ENCODE measurements around the gene ATOSB.

Gene ATOSB

GRCh38 chr9:35114113-35114839 is 1.4 kb downstream of the ATOSB start:
- peak; percentile 47 for DNase-seq

DNA sequence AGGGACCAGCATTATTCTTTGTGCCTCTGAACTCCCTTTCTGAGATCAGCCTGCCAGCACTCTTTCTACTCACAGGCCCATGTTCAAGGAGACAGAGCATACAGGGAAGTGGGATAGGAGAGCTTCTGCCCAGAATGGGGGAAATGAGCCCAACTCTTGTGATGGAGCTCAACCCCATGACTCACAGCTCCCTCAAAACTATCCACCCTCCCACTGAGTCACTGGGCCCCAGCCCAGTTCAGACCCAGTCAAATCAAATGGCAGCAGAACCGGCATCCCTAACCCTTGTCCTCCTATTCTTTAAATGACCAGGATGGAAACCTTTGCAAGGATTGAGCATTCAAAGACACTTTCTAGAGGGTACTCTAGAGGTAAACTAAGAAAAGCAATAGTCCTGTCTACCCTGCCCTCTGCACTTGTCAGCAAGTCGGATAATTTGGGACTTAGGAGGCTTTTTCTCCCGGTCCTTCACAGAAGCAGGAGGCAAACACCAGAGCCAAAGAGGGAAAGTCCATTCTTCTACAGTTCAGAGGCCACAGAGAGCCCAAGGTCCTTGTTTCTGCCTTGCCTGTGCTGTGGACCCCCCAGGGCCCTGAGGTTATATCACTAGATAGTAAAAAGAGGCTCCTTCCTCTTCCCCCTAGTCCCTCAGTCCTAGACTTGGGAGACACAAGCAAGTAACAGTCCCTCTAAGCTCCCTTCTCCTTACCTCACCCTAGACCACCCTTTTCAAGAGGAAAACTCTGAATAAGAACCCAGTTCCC is 3.2 kb downstream of the ATOSB start:
- DNase-seq, result no peak

GRCh38 chr9:35111001-35111933 is 4.4 kb downstream of the ATOSB start:
- peak; percentile 96 for DNase-seq

GRCh38 chr9:35110327-35110761 is 5.3 kb downstream of the ATOSB start:
- no peak for DNase-seq

DNA sequence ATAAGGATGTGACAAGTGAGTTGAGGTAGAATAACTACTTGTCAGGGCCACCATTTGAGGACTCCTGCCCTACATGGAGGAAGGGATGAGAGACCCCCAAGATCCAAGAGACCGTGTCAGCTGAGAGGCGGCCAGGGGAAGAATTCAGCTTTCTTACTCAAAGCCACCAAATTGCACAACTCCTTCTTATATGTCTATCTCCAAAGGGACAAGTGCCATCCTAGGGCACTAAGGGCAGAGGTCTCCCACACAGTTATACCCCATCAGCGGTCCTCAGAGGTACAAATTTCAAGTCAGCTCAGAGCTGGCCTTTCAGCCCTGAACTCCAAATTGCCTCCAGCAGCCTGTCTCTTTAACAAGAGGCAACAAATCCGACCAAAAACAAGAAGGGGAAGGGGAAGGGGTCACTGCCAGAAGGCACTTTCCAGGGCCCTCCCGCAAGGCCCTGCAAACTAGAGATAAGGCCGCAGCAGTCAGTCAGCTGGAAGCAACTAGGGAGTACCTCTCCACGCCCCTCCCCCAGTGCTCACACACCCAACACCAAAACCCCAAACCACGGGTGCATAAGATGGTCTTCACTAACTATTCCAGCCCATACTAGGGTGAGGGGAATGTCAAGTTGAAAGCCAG is 6.6 kb downstream of the ATOSB start:
- DNase-seq, result no peak

- no peak for DNase-seq
Observed at GRCh38 chr9:35108461-35108860, 7.2 kb downstream of the ATOSB start.

DNA sequence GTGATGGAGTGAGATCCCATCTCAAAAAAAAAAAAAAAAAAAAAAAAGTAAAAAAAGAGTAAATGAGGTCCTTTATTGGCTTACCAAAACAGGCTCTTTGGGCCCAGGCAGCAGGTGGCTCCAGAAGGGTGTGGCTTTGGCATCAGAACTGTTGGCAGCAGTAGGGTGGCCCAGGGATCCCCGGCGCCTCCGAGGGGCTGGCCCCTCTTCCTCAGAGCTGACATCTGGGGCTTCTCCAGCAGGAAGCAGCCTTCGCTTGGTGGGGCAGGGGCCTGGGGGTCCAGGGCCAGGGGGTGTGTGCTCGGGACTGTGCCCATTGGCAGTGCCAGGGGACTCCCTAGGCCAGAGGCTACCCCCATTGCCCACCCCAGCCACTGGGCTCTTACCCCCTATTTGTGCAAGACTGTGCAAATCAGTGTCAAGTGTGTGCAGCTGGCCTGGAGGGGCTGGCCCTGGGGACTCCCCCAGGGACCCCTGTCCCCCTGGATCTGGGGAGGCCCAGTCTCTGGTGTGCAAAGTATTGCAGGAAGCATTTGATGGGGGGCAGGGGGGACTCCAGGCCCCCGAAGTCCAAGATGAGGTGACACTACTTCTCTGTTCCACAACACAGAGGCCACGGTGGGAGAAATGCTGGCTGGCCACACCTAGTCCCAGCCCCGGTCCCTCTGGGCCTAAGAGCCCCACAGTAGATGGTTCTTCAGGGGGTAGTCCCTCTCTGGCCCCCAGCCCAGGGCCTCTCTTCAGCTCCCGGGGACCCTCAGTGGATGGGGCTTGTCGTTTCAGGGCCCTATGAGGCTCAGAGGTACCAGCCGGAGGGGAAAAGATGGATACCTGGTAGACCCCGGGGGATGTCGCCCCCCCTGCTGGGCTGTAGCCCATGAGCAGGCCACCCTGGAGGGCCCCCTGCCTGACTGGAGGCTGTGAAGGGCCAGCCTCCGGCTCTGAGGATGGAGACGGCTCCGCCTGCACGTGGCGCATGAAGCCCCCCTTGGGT is 8.1 kb downstream of the ATOSB start:
- no peak for DNase-seq

DNA sequence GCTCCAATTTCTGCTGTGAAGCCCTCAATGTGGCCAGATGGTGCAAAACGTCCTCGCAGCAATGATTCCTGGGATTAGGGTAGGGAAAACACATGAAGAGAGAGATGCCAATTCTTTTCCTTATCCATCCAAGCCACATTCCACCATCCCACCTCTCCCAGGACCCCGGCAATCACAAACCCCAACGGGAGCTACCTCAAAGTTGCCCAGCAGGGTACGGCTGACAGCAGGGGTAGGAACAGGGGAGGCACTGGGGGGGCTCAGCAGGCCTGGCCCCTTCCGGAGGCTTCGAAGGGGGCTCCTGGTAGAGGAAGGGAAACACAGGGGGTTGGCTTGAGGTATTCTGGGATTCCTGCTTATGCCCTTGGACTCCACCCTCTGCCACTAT is 9.3 kb downstream of the ATOSB start:
- DNase-seq, result no peak

- DNase-seq, result no peak
Observed at GRCh38 chr9:35105571-35106342, 9.9 kb downstream of the ATOSB start.

- no peak for DNase-seq
Observed at GRCh38 chr9:35105126-35105525, 10.5 kb downstream of the ATOSB start.

DNA sequence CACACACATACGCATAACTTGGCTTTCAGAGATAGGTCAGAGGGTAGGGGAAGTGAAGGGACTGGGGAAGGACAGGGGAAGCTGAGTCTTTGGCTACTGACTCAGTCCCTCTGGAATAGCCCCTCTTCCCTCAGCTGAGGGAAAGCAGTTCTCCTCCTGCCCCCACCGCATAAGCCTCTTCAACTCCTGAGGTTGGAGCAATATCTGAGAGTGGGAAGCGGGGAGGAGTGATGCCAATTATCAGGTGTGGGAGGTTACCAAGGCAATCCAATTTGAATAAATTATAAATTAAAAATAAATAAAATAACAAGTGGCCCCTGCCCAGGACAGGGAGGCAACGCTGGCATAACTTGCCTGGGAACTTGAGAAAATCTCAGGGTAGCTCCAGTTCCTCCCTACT is 11.1 kb downstream of the ATOSB start:
- DNase-seq, result no peak

DNA sequence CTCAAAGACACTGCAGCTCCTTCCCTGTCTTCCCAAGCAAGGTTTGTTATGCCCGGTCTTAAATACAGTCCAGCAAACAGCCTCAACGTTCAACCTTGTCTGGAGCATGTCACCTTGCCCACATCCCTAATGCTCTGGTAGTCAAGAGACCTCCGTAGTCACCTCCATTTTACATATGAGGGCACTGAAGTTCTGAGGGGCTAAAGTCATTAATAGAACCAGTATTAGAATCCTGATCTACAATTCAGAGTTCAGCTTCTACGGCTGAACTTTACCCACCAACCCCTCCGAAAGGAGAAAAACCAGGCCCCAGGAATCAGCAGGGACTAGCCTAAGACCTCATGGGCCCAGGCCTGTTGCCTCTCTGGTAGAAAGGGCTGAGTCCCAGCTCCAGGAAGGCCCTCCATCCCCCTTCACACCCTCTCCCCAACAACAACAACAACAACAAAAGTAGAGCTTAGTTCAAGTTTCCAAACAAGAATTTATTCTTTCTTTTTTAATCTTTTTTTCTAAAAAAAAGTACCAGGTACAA is 11.9 kb downstream of the ATOSB start:
- no peak for DNase-seq

GRCh38 chr9:35102769-35103659 is 12.6 kb downstream of the ATOSB start, which contains the start of gene STOML2:
TSS of gene STOML2 (minus strand) at chr9:35103131. CDS start at chr9:35103094, 37 bp downstream.
- peak; percentile 92 for DNase-seq

GRCh38 chr9:35102465-35102768 is 13.2 kb downstream of the ATOSB start:
- DNase-seq, result no peak

DNA sequence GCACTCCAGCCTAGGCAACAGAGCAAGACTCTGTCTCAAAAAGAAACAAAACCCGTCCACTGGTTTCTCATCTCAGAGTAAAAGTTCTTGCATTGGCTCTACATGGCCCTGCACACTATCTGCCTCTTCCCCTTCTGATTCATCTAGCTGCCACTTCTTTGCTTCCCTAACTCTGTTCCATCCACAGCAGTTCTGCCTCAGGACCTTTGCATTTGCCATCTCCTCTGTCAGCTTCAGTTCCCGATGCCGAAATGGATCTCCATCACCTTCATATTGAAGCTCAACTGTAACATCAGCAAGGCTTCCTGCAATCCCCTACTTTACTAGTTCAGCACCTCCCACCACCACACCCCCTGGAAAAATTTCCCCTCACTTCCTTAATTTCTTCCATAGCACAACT is 18.1 kb downstream of the ATOSB start:
- no peak for DNase-seq

DNA sequence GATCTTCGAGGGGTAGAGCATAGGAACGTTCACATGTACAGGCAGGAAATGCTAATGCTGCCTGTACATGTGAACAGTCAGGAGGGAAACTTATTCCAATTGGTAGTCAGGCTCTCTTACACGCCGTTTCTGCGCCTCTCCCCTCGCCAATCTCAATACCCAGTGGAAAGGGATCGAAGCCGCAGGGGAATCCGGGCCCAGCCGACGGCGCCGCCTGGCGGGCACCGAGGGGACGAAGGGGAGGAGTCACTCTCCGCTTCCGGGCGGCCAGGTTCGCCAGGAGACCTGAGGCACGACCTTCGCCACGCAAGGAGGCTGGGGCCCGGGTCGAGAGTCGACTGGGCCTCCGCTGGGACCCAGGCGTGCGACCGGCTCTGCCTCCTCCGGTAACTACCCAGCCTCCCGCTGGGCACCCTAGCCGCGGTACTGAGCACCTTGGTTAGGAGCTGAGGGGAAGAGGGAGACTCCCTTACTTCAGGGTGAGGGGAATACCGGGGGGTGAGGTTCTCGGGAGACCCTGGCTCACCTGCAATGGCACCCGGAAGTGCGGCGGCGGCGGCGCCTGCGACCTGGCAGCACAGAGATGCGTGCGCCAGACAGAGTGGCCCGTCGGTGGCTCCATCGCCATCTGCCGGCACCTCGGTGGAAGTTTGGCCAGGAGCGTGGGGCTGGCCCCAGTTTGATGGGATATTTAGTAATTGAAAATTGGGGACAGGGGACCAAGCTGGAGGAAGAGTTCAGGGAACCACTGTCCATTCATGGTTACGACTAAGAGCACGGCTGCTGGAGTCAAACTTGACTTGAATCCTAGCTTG is 19.4 kb downstream of the ATOSB start, which contains the start of gene PIGO:
PIGO (minus strand) TSS at position 557 of the 815 bp plus-strand sequence. CDS start 1,026 bp downstream, outside the sequence.
- peak; percentile 93 for DNase-seq

DNA sequence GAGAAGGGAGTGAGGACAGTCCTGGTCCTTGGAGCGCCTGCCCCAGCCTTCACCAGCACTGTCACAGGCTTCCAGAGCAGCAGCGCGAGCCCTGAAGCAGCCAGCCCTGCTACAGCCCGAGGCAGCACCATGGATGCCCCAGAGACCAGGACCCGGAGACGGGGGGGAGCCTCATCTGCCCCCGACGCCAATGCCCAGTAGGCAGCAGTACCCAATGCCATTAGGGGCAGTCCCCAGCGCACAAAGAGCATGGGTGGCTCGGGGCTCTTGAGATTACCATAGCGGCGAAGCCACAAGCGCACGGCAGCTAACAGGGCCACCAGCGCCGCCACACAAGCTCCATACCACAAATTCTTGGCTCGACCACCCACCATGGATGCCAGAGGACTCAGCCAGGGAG is 24.1 kb downstream of the ATOSB start:
- DNase-seq, result no peak

- no peak for DNase-seq
Observed at GRCh38 chr9:35089434-35089833, 26.2 kb downstream of the ATOSB start.
